Stimulated activated naive B cell treated with anti-CD40 and anti-IgM and Interleukin-4, amounts not matched to agents 10 μg/mL and 1 μg/mL and 100 μg/mL, for 72 hours (primary cell): ENCODE data around the gene DSN1.
A peak's percentile ranks its signal among the peaks of the same experiment; 100 is the strongest.
"Not testable (repeated sequence)": the region's sequence is repeated elsewhere in the genome, so short reads cannot be mapped to it uniquely, and the experiment has no call there.

Experiments
- ATAC-seq, 2 donors: fragments of 150-1000 bp; cut with Tn5 transposase; replicated peaks; 2 replicates each; pipeline ENCODE4 v1.10.0; 2021; ENCODE audit warnings: moderate library complexity in 1 of 2
- DNase-seq: peaks from one replicate; pipeline ENCODE4 v3.0.0; 2021
- H3K27ac Mint-ChIP-seq: one replicate; pipeline ENCODE4 v1.8.0; 2022; ENCODE audit warnings: mild to moderate bottlenecking, mixed read lengths
- H3K27me3 Mint-ChIP-seq, 2 donors: one replicate each; pipeline ENCODE4 v1.8.0; 2022; ENCODE audit warnings: mixed read lengths in 2 of 2
- H3K36me3 Mint-ChIP-seq, 2 donors: one replicate each; pipeline ENCODE4 v1.8.0; 2022; ENCODE audit warnings: mixed read lengths in 2 of 2, mild to moderate bottlenecking in 1 of 2
- H3K4me1 Mint-ChIP-seq, 2 donors: one replicate each; pipeline ENCODE4 v1.8.0; 2022; ENCODE audit warnings: mixed read lengths in 2 of 2, mild to moderate bottlenecking in 1 of 2
- H3K4me3 Mint-ChIP-seq, 2 donors: one replicate each; pipeline ENCODE4 v1.8.0; 2022; ENCODE audit warnings: mild to moderate bottlenecking in 2 of 2, mixed read lengths in 2 of 2, moderate library complexity in 1 of 2
- H3K9me3 Mint-ChIP-seq, 2 donors: one replicate each; pipeline ENCODE4 v1.8.0; 2022; ENCODE audit warnings: mixed read lengths in 2 of 2, mild to moderate bottlenecking in 1 of 2

DSN1 gene

DNA sequence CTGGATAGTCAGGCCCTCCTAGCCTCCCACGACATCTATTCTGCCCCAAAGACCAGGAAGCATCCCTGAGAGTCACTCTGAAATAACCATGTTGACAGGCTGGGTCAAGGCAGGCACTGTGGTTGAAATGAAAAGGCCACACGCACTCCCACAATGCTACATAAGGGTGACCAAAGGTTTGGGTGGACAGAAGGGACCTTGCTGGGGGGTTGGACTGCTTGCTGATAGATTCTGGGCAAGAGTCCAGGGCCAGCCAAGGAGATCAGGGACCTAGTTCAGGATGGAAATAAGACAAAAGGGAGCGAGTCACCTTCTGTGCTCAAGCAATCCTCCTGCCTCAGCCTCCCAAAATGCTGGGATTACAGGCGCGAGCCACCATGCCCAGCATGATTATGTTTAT lies 32.5 kb upstream of the DSN1 start:
- Mint-ChIP-seq H3K27me3 (no peaks in the 10 kb centered on the region), H3K4me3 (no peak overlapping the region), H3K27ac (peak overlapping the region; percentile 68), H3K9me3 (no peaks in the 10 kb centered on the region), H3K4me1 (peaks cover 7 to 9% of the 10 kb centered on the region in 2 donors), H3K36me3 (peaks cover 59 to 69% of the 10 kb centered on the region in 2 donors)
- ATAC-seq (no peak), DNase-seq (no peak)

DNA sequence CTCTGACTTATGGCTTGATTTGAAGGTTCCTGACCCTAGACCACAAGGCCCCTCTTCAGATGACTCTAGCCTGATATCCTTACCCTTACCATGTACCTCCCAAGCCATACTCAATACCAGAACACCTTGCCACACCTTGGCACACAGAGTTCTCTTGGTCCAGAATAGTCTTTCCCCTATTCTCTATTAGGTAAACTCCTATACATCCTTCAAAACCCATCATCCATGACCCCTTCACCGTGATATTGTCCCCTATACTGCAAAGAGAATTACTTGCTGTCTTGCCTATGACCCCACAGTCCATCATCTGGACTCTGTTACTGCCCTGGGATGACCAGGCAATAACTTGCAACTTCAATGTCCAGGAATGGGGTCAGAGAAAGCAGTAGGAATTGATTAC lies 31.8 kb upstream of the DSN1 start:
- Mint-ChIP-seq H3K4me3 (no peak overlapping the region), H3K9me3 (no peaks in the 10 kb centered on the region), H3K36me3 (peaks cover 57 to 68% of the 10 kb centered on the region in 2 donors), H3K4me1 (peaks cover 6 to 9% of the 10 kb centered on the region in 2 donors), H3K27ac (no peak overlapping the region), H3K27me3 (no peaks in the 10 kb centered on the region)
- no peak for DNase-seq
- ATAC-seq = no peak

DNA sequence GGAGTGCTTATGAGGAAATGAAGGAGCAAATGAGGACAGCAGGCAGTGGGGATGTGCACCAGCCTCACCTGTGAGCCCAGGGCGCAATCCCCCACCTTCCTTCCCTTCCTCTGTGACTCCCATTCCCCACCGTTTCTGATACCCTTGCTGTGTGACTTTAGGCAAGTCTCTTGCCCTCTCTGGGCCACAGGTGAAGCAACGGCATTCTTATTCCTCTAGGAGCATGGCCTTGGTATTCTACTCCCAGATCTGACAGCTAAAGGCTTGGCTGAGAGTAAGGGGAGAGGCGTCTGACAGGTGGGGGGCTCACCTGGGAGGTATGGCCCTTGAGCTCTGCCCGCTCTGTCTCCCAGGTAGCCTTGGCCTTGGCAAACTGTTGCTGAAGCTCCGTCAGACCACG lies 30.9 kb upstream of the DSN1 start:
- Mint-ChIP-seq H3K36me3 (peaks cover 53 to 69% of the 10 kb centered on the region in 2 donors), H3K9me3 (no peaks in the 10 kb centered on the region), H3K27me3 (no peaks in the 10 kb centered on the region), H3K4me1 (peaks cover 6 to 9% of the 10 kb centered on the region in 2 donors), H3K4me3 (no peak overlapping the region), H3K27ac (no peak overlapping the region)
- ATAC-seq (no peak), DNase-seq (no peak)

DNA sequence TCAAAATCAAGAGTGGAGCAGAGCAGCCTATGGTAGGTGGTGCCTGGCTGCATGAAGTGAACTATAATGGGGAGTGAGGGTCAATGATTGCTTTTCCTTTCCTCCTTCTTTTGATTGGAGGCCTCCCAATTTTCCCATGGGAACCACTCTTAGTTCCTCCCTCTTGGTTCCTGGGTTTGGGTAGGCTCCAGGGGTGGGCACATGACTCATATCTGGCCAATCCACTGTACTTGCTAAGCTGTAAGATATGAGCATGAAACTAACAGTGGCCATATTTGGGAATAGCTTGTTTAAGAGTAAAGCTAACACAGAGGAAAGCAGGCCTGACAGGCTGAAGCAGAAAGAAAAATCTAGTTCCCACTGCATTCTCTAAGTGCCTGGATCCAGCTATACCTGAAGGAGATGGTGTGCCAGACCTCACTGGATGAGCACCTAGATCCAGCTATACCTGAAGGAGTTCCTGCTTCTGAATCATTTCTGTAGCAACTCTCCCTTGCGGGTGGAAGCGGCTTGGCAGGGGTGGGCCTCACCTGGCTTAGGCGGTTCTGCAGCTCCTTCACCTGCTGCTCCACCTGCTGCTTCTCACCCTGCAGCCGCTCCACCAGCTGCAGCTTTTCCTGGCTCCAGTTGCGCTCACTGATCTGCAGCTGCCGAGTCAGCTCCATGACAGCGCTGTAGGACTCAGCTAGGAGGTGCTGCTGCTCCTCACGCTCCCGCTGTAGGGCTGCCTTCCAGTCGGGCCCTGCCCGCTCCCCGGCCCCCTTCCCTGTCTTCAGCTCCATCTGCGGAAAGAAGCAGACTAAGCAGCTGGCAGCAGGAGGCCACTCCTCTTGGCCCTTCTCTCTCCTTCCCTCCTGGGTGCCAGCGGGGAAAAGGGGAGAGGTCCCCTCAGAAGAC lies 29.0 kb upstream of the DSN1 start:
- Mint-ChIP-seq H3K4me1 (peaks cover 0 to 2% of the 10 kb centered on the region in 2 donors), H3K27ac (no peak overlapping the region), H3K36me3 (peaks cover 54 to 71% of the 10 kb centered on the region in 2 donors), H3K4me3 (no peak overlapping the region), H3K9me3 (no peaks in the 10 kb centered on the region), H3K27me3 (no peaks in the 10 kb centered on the region)
- ATAC-seq (no peak), DNase-seq (no peak)

DNA sequence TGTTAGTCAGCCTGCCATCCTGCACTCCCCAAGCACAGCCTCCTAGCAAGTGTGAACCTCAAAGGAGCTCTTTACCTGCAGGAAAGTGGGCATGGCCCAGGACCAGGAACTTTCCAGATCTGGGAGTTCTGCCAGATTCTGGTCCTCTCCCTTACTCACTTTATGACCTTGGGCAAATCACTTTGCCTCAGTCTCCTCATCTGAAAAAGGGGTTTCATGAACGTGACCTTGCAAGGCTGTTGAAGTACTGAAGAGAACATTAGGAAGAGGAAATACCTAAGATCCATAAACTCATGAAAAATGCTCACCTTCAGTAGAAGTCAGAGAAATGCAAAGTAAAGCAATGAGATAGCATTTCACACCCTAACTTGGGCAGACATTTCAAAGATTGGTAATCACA lies 26.8 kb upstream of the DSN1 start:
- no peaks in the 10 kb centered on the region for H3K27me3 Mint-ChIP-seq
- H3K4me1 Mint-ChIP-seq = peaks cover 0 to 2% of the 10 kb centered on the region in 2 donors
- H3K9me3 Mint-ChIP-seq = no peaks in the 10 kb centered on the region
- H3K4me3 Mint-ChIP-seq = no peak overlapping the region
- no peak overlapping the region for H3K27ac Mint-ChIP-seq
- no peak for DNase-seq
- no peak for ATAC-seq
- H3K36me3 Mint-ChIP-seq = peaks cover 46 to 70% of the 10 kb centered on the region in 2 donors

DNA sequence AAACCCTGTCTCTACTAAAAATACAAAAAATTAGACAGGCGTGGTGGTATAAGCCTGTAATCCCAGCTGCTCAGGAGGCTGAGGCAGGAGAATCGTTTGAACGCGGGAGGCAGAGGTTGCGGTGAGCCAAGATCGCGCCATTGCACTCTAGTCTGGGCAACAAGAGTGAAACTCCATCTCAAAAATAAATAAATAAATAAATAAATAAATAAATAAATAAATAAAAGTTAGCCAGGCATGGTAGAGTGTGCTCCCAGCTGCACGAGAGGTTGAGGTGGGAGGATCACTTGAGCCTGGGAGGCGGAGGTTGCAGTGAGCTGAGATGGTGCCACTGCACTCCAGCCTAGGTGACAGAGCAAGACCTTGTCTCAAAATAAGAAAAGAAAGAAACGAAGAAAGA lies 25.8 kb upstream of the DSN1 start:
- ATAC-seq, H3K27ac Mint-ChIP-seq, H3K9me3 Mint-ChIP-seq, DNase-seq, H3K4me3 Mint-ChIP-seq, H3K27me3 Mint-ChIP-seq, H3K4me1 Mint-ChIP-seq: not testable (repeated sequence)
- peaks cover 45 to 64% of the 10 kb centered on the region in 2 donors for H3K36me3 Mint-ChIP-seq

DNA sequence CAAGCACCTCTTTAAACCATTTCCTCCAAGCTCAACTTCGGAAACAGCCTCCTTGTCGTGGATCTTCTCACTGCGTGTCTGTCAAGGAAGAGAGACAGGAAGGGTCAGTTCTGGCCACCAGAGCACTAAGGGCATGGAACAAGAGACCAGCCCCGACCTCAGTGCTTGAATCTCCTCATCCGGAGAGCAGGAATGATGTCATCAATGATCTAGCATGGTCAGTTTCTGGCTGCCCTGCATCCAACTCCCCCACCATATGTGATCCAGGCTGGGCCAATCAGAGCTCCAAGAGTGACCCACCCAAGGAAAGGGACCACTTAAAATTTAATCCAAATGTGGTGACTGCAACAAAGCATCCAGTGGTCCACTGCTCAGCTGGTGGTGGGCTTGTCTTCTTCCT lies 23.3 kb upstream of the DSN1 start:
- H3K36me3 Mint-ChIP-seq = peaks cover 31 to 63% of the 10 kb centered on the region in 2 donors
- DNase-seq (no peak), ATAC-seq (no peak)
- H3K9me3 Mint-ChIP-seq = no peaks in the 10 kb centered on the region
- peaks cover under 1 to 7% of the 10 kb centered on the region in 2 donors for H3K4me1 Mint-ChIP-seq
- no peaks in the 10 kb centered on the region for H3K27me3 Mint-ChIP-seq
- H3K4me3 Mint-ChIP-seq = no peak overlapping the region
- no peak overlapping the region for H3K27ac Mint-ChIP-seq

DNA sequence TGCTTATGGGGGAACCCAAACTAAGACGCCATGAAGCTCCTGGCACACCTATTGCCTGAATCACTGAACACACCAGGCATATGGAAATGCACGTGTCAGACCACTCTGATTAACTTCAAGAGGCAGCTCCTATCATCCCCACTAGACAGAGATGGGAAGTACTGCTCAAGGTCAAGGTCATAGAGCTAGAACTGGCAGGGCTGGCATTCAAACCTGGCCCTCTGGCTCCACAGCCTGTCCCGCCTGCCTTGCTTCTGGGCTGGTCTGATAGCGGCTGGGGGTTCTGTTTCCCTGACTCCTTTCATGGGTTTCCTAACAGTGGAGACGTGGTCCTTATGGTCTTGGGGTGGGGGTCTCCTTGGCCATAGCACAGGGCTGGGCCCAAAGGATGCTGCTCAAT lies 22.6 kb upstream of the DSN1 start:
- Mint-ChIP-seq H3K36me3 (peaks cover 33 to 69% of the 10 kb centered on the region in 2 donors), H3K4me1 (peaks cover 6 to 10% of the 10 kb centered on the region in 2 donors), H3K9me3 (no peaks in the 10 kb centered on the region), H3K27me3 (no peaks in the 10 kb centered on the region), H3K27ac (no peak overlapping the region), H3K4me3 (no peak overlapping the region)
- DNase-seq (no peak), ATAC-seq (no peak)

DNA sequence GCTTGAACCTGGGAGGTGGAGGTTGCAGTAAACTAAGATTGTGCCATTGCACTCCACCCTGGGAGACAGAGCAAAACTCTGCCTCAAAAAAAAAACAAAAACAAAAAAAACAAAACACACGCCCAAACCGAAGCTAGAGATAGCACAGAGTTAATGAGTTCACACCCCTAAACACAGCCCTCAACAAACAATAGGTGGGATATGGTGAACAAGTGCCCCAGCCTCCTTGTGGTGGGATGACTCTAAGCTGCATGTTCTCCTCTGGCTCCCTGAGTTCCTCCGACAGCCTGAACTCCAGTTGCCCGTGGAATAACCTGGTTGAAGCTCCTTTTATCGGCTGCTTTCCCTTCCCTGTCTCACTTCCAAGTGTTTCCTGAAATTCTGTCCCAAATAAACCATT lies 22.1 kb upstream of the DSN1 start:
- ATAC-seq = no peak
- Mint-ChIP-seq H3K36me3 (peaks cover 32 to 69% of the 10 kb centered on the region in 2 donors), H3K9me3 (no peaks in the 10 kb centered on the region), H3K4me1 (peaks cover 6 to 10% of the 10 kb centered on the region in 2 donors), H3K27ac (peak overlapping the region; percentile 25), H3K4me3 (no peak overlapping the region), H3K27me3 (no peaks in the 10 kb centered on the region)
- no peak for DNase-seq

DNA sequence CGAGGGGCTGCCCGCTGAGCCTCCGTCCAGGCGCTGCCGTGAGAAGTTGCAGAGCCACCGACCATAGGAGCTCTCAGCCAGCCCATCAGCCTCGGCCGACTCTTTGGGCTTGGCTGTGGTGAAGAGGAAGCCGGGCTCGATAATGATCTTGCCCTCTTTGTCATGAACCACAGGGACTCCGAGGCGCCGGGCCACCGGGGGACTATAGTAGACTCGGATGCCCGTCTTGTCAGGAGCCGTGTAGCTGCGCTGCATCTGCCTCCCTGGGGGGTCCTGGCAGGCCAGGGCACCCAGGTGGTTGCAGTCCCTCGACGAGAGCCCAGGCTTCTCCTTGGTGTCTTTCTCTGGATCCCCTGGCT lies 20.5 kb upstream of the DSN1 start:
- ATAC-seq (no peak), DNase-seq (no peak)
- Mint-ChIP-seq H3K9me3 (no peaks in the 10 kb centered on the region), H3K4me1 (peaks cover 6 to 10% of the 10 kb centered on the region in 2 donors), H3K27ac (no peak overlapping the region), H3K4me3 (no peak overlapping the region), H3K36me3 (peaks cover 32 to 59% of the 10 kb centered on the region in 2 donors), H3K27me3 (no peaks in the 10 kb centered on the region)

DNA sequence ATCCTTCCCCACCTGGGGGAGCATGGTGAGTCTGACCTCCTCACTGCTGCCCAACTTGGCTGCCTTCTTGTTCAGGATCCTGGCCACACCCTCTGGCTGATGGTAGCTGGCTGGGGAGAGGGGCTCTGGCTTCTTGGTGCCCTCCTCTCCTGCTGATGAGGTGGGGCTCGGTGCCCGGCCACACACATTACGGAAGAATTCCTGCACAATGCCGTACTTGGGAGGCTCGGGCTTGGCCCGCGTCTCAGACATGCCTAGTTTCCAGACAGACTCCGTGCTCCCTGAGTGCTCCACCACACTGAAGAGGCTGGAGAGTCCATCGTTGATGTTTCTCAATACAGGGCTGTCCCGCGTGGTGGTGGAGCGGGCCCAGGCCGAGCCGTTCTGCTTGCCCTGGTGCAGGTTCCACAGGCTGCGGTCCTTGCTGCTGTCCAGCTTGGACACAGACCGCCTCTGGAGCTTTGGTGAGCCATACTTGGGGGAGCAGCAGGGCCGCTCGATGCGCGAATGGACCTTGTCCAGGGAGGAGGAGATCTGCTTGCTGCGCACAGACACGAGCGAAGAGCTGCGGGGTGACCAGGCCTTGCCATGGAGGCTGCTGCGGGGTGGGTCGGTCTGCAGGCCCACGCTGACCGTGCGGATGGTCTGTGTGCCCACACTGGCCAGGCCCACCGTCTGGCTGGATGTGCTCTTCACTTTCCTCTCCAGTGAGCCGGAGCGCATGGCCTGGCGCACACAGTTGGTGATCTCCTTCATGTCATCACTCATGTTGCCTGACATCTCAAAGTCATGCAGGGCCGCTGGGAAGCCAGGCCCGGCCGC lies 19.9 kb upstream of the DSN1 start:
- Mint-ChIP-seq H3K4me1 (peaks cover 6 to 10% of the 10 kb centered on the region in 2 donors), H3K27ac (no peak overlapping the region), H3K4me3 (no peak overlapping the region), H3K9me3 (no peaks in the 10 kb centered on the region), H3K27me3 (no peaks in the 10 kb centered on the region), H3K36me3 (peaks cover 28 to 55% of the 10 kb centered on the region in 2 donors)
- DNase-seq (no peak), ATAC-seq (no peak)

DNA sequence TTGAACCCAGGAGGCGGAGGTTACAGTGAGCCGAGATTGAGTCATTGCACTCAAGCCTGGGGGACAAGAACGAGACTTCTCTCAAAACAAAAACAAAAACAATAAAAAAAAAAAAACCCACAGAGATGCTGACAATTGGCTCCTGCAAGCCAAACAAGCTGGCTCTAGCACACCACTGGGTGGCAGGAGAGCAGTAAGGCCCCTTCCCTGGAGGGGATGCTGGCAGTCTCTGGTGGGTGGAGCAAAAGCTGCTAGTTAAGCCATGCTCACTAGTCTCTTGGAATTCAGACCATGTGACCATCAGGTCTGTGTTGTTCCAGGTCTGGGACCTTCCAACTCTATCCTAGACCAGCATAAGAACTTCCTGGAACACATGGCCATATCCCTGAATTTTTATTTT lies 18.9 kb upstream of the DSN1 start:
- DNase-seq = peak; percentile 11
- ATAC-seq = peak; percentile 68 to 82
- Mint-ChIP-seq H3K27ac (no peak overlapping the region), H3K36me3 (peaks cover 24 to 47% of the 10 kb centered on the region in 2 donors), H3K9me3 (no peaks in the 10 kb centered on the region), H3K27me3 (no peaks in the 10 kb centered on the region), H3K4me1 (peaks cover 6 to 10% of the 10 kb centered on the region in 2 donors), H3K4me3 (no peak overlapping the region)

DNA sequence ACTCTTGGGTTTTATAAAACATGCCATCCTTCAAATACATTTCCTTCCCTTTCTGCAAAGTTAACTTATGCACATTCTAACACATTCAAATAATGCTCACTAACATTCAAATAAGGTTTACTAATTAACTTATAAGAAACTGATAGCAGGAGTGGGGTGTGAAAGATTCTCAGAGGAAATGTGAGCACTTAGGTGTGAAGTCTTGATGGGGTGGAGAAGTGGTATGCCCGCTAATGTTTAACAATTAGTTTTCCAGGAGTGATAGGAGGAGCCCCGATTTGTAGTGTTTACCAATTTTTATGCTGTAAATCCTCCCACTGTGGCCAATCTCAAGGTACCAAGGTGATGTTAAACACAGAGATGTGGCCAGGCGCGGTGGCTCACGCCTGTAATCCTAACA lies 18.3 kb upstream of the DSN1 start:
- no peak overlapping the region for H3K4me3 Mint-ChIP-seq
- peaks cover 6 to 10% of the 10 kb centered on the region in 2 donors for H3K4me1 Mint-ChIP-seq

DNA sequence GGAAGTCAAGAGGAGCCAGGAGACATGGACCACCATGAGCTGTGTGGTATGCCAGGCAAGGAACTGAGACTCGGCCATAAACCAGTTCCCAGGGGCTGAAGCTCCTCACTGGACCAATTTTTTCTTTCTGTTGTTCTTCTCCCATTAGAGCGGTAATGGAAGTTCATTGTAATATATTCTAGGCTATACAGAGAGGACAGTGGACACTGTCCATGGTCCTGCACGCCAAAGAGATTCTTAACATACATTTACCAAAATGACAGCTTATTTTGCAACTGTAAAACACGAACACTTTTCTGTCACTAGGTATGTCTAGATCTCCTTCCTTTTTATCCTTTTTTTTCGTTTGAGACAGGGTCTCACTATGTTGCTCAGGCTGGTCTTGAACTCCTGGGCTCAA lies 13.1 kb upstream of the DSN1 start:
- H3K9me3 Mint-ChIP-seq = no peaks in the 10 kb centered on the region
- H3K4me1 Mint-ChIP-seq = peaks cover 3 to 4% of the 10 kb centered on the region in 2 donors
- H3K27ac Mint-ChIP-seq = peak overlapping the region; percentile 10
- DNase-seq (no peak), ATAC-seq (no peak)
- no peak overlapping the region for H3K4me3 Mint-ChIP-seq
- H3K27me3 Mint-ChIP-seq = no peaks in the 10 kb centered on the region
- H3K36me3 Mint-ChIP-seq = peaks cover 30 to 42% of the 10 kb centered on the region in 2 donors

More for the DNA sequence above, 18.3 kb upstream of the DSN1 start:
- Mint-ChIP-seq H3K9me3 (no peaks in the 10 kb centered on the region), H3K27ac (no peak overlapping the region), H3K36me3 (peaks cover 25 to 44% of the 10 kb centered on the region in 2 donors), H3K27me3 (no peaks in the 10 kb centered on the region)
- DNase-seq (no peak), ATAC-seq (no peak)
